Activated naive CD8-positive, alpha-beta T cell treated with anti-CD3 and anti-CD28 coated beads for 36 hours (primary cell): ENCODE measurements around the gene SLCO2A1. TPM values are rescaled to one million over a fixed set of nuclear protein-coding genes. Genes with fewer than 3 reads are reported as not detected.

ENCODE experiments used
- DNase-seq: peaks from one replicate; pipeline ENCODE4 v3.0.0; 2021
- H3K27ac Mint-ChIP-seq: one replicate; pipeline ENCODE4 v1.8.0; 2022; ENCODE audit warnings: mild to moderate bottlenecking, moderate library complexity, mixed read lengths
- H3K27me3 Mint-ChIP-seq: one replicate; pipeline ENCODE4 v1.8.0; 2022; ENCODE audit warnings: mild to moderate bottlenecking, mixed read lengths
- H3K36me3 Mint-ChIP-seq: one replicate; pipeline ENCODE4 v1.8.0; 2021; ENCODE audit warnings: mild to moderate bottlenecking, mixed read lengths
- H3K4me1 Mint-ChIP-seq: one replicate; pipeline ENCODE4 v1.8.0; 2021; ENCODE audit warnings: mixed read lengths
- H3K4me3 Mint-ChIP-seq: one replicate; pipeline ENCODE4 v1.8.0; 2022; ENCODE audit warnings: mild to moderate bottlenecking, moderate library complexity, mixed read lengths
- H3K9me3 Mint-ChIP-seq: one replicate; pipeline ENCODE4 v1.8.0; 2022; ENCODE audit warnings: mixed read lengths
- total RNA-seq, 2 experiments: library from RNA; stranded (reverse); gene quantifications; one replicate each; pipeline ENCODE4 v1.2.3, GENCODE V29; 2021

Gene SLCO2A1
- total RNA-seq, 2 experiments from 2014 or later = 0.08 TPM; not detected in 1

- Mint-ChIP-seq H3K27me3 (peaks cover 68% of the 10 kb centered on the region), H3K4me3 (peak within 1 kb of the TSS; percentile 69), H3K4me1 (no peaks in the 10 kb centered on the region), H3K36me3 (no peaks in the 10 kb centered on the region), H3K9me3 (no peaks in the 10 kb centered on the region), H3K27ac (no peak within 1 kb of the TSS)
- DNase-seq = peak; percentile 48
Observed at GRCh38 chr3:133895208-133896001, 134.3 kb downstream of the SLCO2A1 start, which contains the start of gene RAB6B. Gene RAB6B, minus strand, starts transcription at chr3:133895882. Its CDS starts 416 bp downstream, at chr3:133895466.

GRCh38 chr3:133894353-133895207 lies 135.1 kb downstream of the SLCO2A1 start:
- Mint-ChIP-seq H3K9me3 (no peaks in the 10 kb centered on the region), H3K4me1 (no peaks in the 10 kb centered on the region), H3K27ac (no peak overlapping the region), H3K27me3 (peaks cover 62% of the 10 kb centered on the region), H3K36me3 (no peaks in the 10 kb centered on the region), H3K4me3 (no peak overlapping the region)
- no peak for DNase-seq

GRCh38 chr3:133893683-133894352 lies 135.9 kb downstream of the SLCO2A1 start:
- no peak overlapping the region for H3K27ac Mint-ChIP-seq
- H3K4me1 Mint-ChIP-seq = no peaks in the 10 kb centered on the region
- no peak for DNase-seq
- no peaks in the 10 kb centered on the region for H3K9me3 Mint-ChIP-seq
- H3K27me3 Mint-ChIP-seq = peaks cover 60% of the 10 kb centered on the region
- no peak overlapping the region for H3K4me3 Mint-ChIP-seq
- no peaks in the 10 kb centered on the region for H3K36me3 Mint-ChIP-seq

- Mint-ChIP-seq H3K4me3 (no peak overlapping the region), H3K27me3 (peaks cover 54% of the 10 kb centered on the region), H3K27ac (no peak overlapping the region), H3K9me3 (no peaks in the 10 kb centered on the region), H3K4me1 (no peaks in the 10 kb centered on the region), H3K36me3 (no peaks in the 10 kb centered on the region)
- no peak for DNase-seq
Observed at GRCh38 chr3:133892541-133893231, 137.0 kb downstream of the SLCO2A1 start.

GRCh38 chr3:133891662-133892378 lies 137.9 kb downstream of the SLCO2A1 start:
- Mint-ChIP-seq H3K9me3 (no peaks in the 10 kb centered on the region), H3K27me3 (peaks cover 45% of the 10 kb centered on the region), H3K27ac (no peak overlapping the region), H3K4me1 (no peaks in the 10 kb centered on the region), H3K4me3 (no peak overlapping the region), H3K36me3 (no peaks in the 10 kb centered on the region)
- DNase-seq = no peak

- Mint-ChIP-seq H3K4me3 (no peak overlapping the region), H3K27ac (no peak overlapping the region), H3K4me1 (no peaks in the 10 kb centered on the region), H3K36me3 (no peaks in the 10 kb centered on the region), H3K9me3 (no peaks in the 10 kb centered on the region), H3K27me3 (peaks cover 38% of the 10 kb centered on the region)
- no peak for DNase-seq
Observed at GRCh38 chr3:133890972-133891644, 138.6 kb downstream of the SLCO2A1 start.

- DNase-seq = no peak
- no peak overlapping the region for H3K4me3 Mint-ChIP-seq
- peaks cover 32% of the 10 kb centered on the region for H3K27me3 Mint-ChIP-seq
- no peaks in the 10 kb centered on the region for H3K36me3 Mint-ChIP-seq
- no peak overlapping the region for H3K27ac Mint-ChIP-seq
- H3K4me1 Mint-ChIP-seq = no peaks in the 10 kb centered on the region
- no peaks in the 10 kb centered on the region for H3K9me3 Mint-ChIP-seq
Observed at GRCh38 chr3:133890037-133890436, 139.7 kb downstream of the SLCO2A1 start.

GRCh38 chr3:133888726-133889340 lies 140.9 kb downstream of the SLCO2A1 start:
- Mint-ChIP-seq H3K4me3 (no peak overlapping the region), H3K27ac (no peak overlapping the region), H3K27me3 (peaks cover 27% of the 10 kb centered on the region), H3K4me1 (no peaks in the 10 kb centered on the region), H3K9me3 (no peaks in the 10 kb centered on the region), H3K36me3 (no peaks in the 10 kb centered on the region)
- no peak for DNase-seq

GRCh38 chr3:133887803-133888703 lies 141.7 kb downstream of the SLCO2A1 start:
- Mint-ChIP-seq H3K9me3 (no peaks in the 10 kb centered on the region), H3K4me3 (no peak overlapping the region), H3K36me3 (no peaks in the 10 kb centered on the region), H3K4me1 (no peaks in the 10 kb centered on the region), H3K27me3 (peaks cover 19% of the 10 kb centered on the region), H3K27ac (no peak overlapping the region)
- no peak for DNase-seq

GRCh38 chr3:133887074-133887802 lies 142.5 kb downstream of the SLCO2A1 start:
- DNase-seq = no peak
- no peak overlapping the region for H3K27ac Mint-ChIP-seq
- H3K9me3 Mint-ChIP-seq = no peaks in the 10 kb centered on the region
- no peaks in the 10 kb centered on the region for H3K36me3 Mint-ChIP-seq
- H3K27me3 Mint-ChIP-seq = peaks cover 17% of the 10 kb centered on the region
- no peaks in the 10 kb centered on the region for H3K4me1 Mint-ChIP-seq
- no peak overlapping the region for H3K4me3 Mint-ChIP-seq

GRCh38 chr3:133886031-133886722 lies 143.5 kb downstream of the SLCO2A1 start:
- H3K4me1 Mint-ChIP-seq = peaks cover 3% of the 10 kb centered on the region
- no peaks in the 10 kb centered on the region for H3K9me3 Mint-ChIP-seq
- DNase-seq = no peak
- peaks cover 8% of the 10 kb centered on the region for H3K27me3 Mint-ChIP-seq
- no peak overlapping the region for H3K4me3 Mint-ChIP-seq
- H3K27ac Mint-ChIP-seq = no peak overlapping the region
- H3K36me3 Mint-ChIP-seq = no peaks in the 10 kb centered on the region
